ENCODE results near the gene TP53RK.

The TP53RK gene

GRCh38 chr20:46705378-46705729 lies 16.1 kb upstream of the TP53RK start:
- no peak for DNase-seq

- DNase-seq, result no peak
These were observed 15.6 kb upstream of the TP53RK start for GRCh38 chr20:46704714-46705377.

- DNase-seq, result no peak
These were observed 14.2 kb upstream of the TP53RK start for GRCh38 chr20:46703435-46703834.

GRCh38 chr20:46702447-46703203 lies 13.4 kb upstream of the TP53RK start:
- DNase-seq, result no peak

- no peak for DNase-seq
These were observed 12.7 kb upstream of the TP53RK start for GRCh38 chr20:46701986-46702385.

- no peak for DNase-seq
These were observed 12.3 kb upstream of the TP53RK start for GRCh38 chr20:46701556-46701955.

GRCh38 chr20:46701057-46701456 lies 11.8 kb upstream of the TP53RK start:
- no peak for DNase-seq

GRCh38 chr20:46700481-46700880 lies 11.2 kb upstream of the TP53RK start:
- DNase-seq, result no peak

GRCh38 chr20:46699651-46700359 lies 10.6 kb upstream of the TP53RK start:
- no peak for DNase-seq

- no peak for DNase-seq
These were observed 9.5 kb upstream of the TP53RK start for GRCh38 chr20:46698788-46699187.

GRCh38 chr20:46696791-46697279 lies 7.6 kb upstream of the TP53RK start:
- DNase-seq, result no peak

GRCh38 chr20:46695892-46696291 lies 6.6 kb upstream of the TP53RK start:
- no peak for DNase-seq

GRCh38 chr20:46694484-46694883 lies 5.2 kb upstream of the TP53RK start:
- DNase-seq, result no peak

- no peak for DNase-seq
These were observed 2.0 kb upstream of the TP53RK start for GRCh38 chr20:46691196-46691595.

- no peak for DNase-seq
These were observed 1.2 kb upstream of the TP53RK start for GRCh38 chr20:46690219-46691106.

- no peak for DNase-seq
These were observed 476 bp upstream of the TP53RK start for GRCh38 chr20:46689754-46690085.

- no peak for DNase-seq
These were observed 828 bp downstream of the TP53RK start for GRCh38 chr20:46688151-46689081.

- peak; percentile 67 for DNase-seq
These were observed 5.1 kb downstream of the TP53RK start for GRCh38 chr20:46683939-46684750.

- DNase-seq, result no peak
These were observed 5.6 kb downstream of the TP53RK start for GRCh38 chr20:46683668-46683938.

GRCh38 chr20:46683011-46683667 lies 6.1 kb downstream of the TP53RK start:
- no peak for DNase-seq
